Hepatocyte (in vitro differentiated cells): ENCODE measurements around the gene ACTR1A. TPM values are rescaled to one million over a fixed set of nuclear protein-coding genes. Genes with fewer than 3 reads are reported as not detected.
"Not testable (repeated sequence)": the region's sequence is repeated elsewhere in the genome, so short reads cannot be mapped to it uniquely, and the experiment has no call there.

Source experiments
- DNase-seq: peaks from one replicate; pipeline ENCODE4 v3.0.0-alpha.2; 2016; ENCODE audit warnings: low spot score
- H2AFZ ChIP-seq: fragments of 200-600 bp; sonication (generic); 2 replicates; pipeline ENCODE4 v1.6.0; 2016; ENCODE audit warnings: antibody characterized with exemption, mild to moderate bottlenecking
- H3K27ac ChIP-seq: fragments of 200-600 bp; sonication (generic); 2 replicates; pipeline ENCODE4 v1.5.1; 2016; ENCODE audit warnings: mild to moderate bottlenecking
- H3K27me3 ChIP-seq: fragments of 200-600 bp; sonication (generic); 2 replicates; pipeline ENCODE4 v1.6.1; 2016
- H3K36me3 ChIP-seq: fragments of 200-600 bp; sonication (generic); replicated peaks from 2 replicates; pipeline ENCODE4 v1.5.1; 2016; ENCODE audit warnings: low read depth; ENCODE audit not compliant: insufficient read depth
- H3K4me1 ChIP-seq: fragments of 200-600 bp; sonication (generic); 2 replicates; pipeline ENCODE4 v1.5.1; 2016; ENCODE audit warnings: mild to moderate bottlenecking, moderate library complexity; ENCODE audit not compliant: insufficient read depth
- H3K4me2 ChIP-seq: fragments of 200-600 bp; sonication (generic); 2 replicates; pipeline ENCODE4 v1.6.0; 2016
- H3K4me3 ChIP-seq: fragments of 200-600 bp; sonication (generic); 2 replicates; pipeline ENCODE4 v1.5.1; 2016; ENCODE audit warnings: mild to moderate bottlenecking
- H3K79me2 ChIP-seq: fragments of 200-600 bp; sonication (generic); 2 replicates; pipeline ENCODE4 v1.6.0; 2017; ENCODE audit warnings: mild to moderate bottlenecking
- H3K9me2 ChIP-seq: fragments of 200-600 bp; sonication (generic); replicated peaks from 2 replicates; pipeline ENCODE4 v1.6.0; 2017; ENCODE audit warnings: mild to moderate bottlenecking; ENCODE audit not compliant: insufficient read depth
- H3K9me3 ChIP-seq: fragments of 200-600 bp; sonication (generic); 2 replicates; pipeline ENCODE4 v1.5.1; 2016; ENCODE audit warnings: low read depth, mild to moderate bottlenecking
- H4K20me1 ChIP-seq: fragments of 200-600 bp; sonication (generic); 2 replicates; pipeline ENCODE4 v1.6.0; 2016; ENCODE audit warnings: mild to moderate bottlenecking; ENCODE audit not compliant: insufficient read depth, poor library complexity, severe bottlenecking
- CTCF ChIP-seq: fragments of 200-600 bp; sonication (generic); IDR thresholded peaks from 2 replicates; pipeline ENCODE4 v1.5.1; 2016; ENCODE audit warnings: antibody characterized with exemption, mild to moderate bottlenecking; ENCODE audit not compliant: poor library complexity
- EZH2 ChIP-seq: fragments of 200-600 bp; sonication (generic); IDR thresholded peaks from 2 replicates; pipeline ENCODE4 v1.6.1; 2016; ENCODE audit warnings: antibody characterized with exemption, mild to moderate bottlenecking, borderline replicate concordance
- EZH2phosphoT487 ChIP-seq: fragments of 200-600 bp; sonication (generic); IDR thresholded peaks from one replicate; pipeline ENCODE4 v1.6.1; 2018; ENCODE audit warnings: antibody characterized with exemption, mild to moderate bottlenecking, low read depth, moderate library complexity; ENCODE audit not compliant: unreplicated experiment, severe bottlenecking
- WGBS: methylation state at CpG from one replicate; pipeline ENCODE4 v1.1.6; 2016; ENCODE audit warnings: low lambda C conversion rate; ENCODE audit errors: missing lambda C conversion rate; 5-methylcytosine and 5-hydroxymethylcytosine counted together
- polyA plus RNA-seq: library from polyadenylated mRNA; unstranded; fragments of >200 nt; fragmentation: Nextera tagmentation; extraction: Ambion mirVana; gene quantifications from 2 replicates; pipeline ENCODE4 v1.2.1, GENCODE V29; 2016
- total RNA-seq: library from RNA; depleted of rRNA; stranded (reverse); fragments of >200 nt; gene quantifications from 2 replicates; pipeline ENCODE4 v1.2.3, GENCODE V29; 2014

ACTR1A gene
- total and polyA plus RNA-seq, 2 experiments from 2014 or later = 86.7 to 90.7 TPM

GRCh38 chr10:102458656-102459055 is 43.9 kb downstream of the ACTR1A start:
- Histone ChIP-seq H3K27ac (peak overlapping the region; percentile 86), H3K27me3 (no peaks in the 10 kb centered on the region), H3K9me2 (no peaks in the 10 kb centered on the region), H3K79me2 (peaks cover 4% of the 10 kb centered on the region), H3K4me1 (peaks cover 39% of the 10 kb centered on the region), H4K20me1 (no peaks in the 10 kb centered on the region), H3K4me3 (no peak overlapping the region), H3K9me3 (no peaks in the 10 kb centered on the region), H3K4me2 (no peak overlapping the region), H2AFZ (no peak overlapping the region), H3K36me3 (no peaks in the 10 kb centered on the region)
- DNase-seq = no peak
- WGBS = 71% methylated on average over 4 of the region's 4 CpGs
- no peak for TF ChIP-seq CTCF
- TF ChIP-seq EZH2phosphoT487 = no peak

GRCh38 chr10:102457591-102458150 is 44.8 kb downstream of the ACTR1A start:
- WGBS = 94% methylated on average over 9 of the region's 9 CpGs
- peaks cover 40% of the 10 kb centered on the region for H3K4me1 ChIP-seq
- H3K27ac ChIP-seq = peak overlapping the region; percentile 96

GRCh38 chr10:102455893-102456471 is 46.5 kb downstream of the ACTR1A start:
- Histone ChIP-seq H3K27me3 (no peaks in the 10 kb centered on the region), H3K9me2 (no peaks in the 10 kb centered on the region), H2AFZ (no peak overlapping the region), H3K4me1 (peaks cover 39% of the 10 kb centered on the region), H3K27ac (peak overlapping the region; percentile 96), H3K4me2 (peak overlapping the region; percentile 29), H3K4me3 (no peak overlapping the region), H3K36me3 (no peaks in the 10 kb centered on the region), H3K9me3 (no peaks in the 10 kb centered on the region), H3K79me2 (peaks cover 16% of the 10 kb centered on the region), H4K20me1 (no peaks in the 10 kb centered on the region)
- 39% methylated on average over 7 of the region's 7 CpGs for WGBS
- peak; percentile 86 for DNase-seq
- no peak for TF ChIP-seq CTCF
- no peak for TF ChIP-seq EZH2phosphoT487
- TF ChIP-seq EZH2 = no peak

More at GRCh38 chr10:102457591-102458150, 44.8 kb downstream of the ACTR1A start:
- Histone ChIP-seq H4K20me1 (no peaks in the 10 kb centered on the region), H3K4me3 (no peak overlapping the region), H3K4me2 (no peak overlapping the region), H3K36me3 (no peaks in the 10 kb centered on the region), H2AFZ (no peak overlapping the region), H3K9me2 (no peaks in the 10 kb centered on the region), H3K27me3 (no peaks in the 10 kb centered on the region), H3K9me3 (no peaks in the 10 kb centered on the region), H3K79me2 (peaks cover 4% of the 10 kb centered on the region)
- DNase-seq = no peak
- no peak for TF ChIP-seq CTCF
- TF ChIP-seq EZH2phosphoT487 = no peak
- no peak for TF ChIP-seq EZH2

- H3K27ac ChIP-seq = peak overlapping the region; percentile 96
- DNase-seq, H3K9me2 ChIP-seq, H4K20me1 ChIP-seq, H3K9me3 ChIP-seq, H3K4me2 ChIP-seq, H3K27me3 ChIP-seq, H2AFZ ChIP-seq, H3K36me3 ChIP-seq, H3K4me3 ChIP-seq: not testable (repeated sequence)
- peaks cover 39% of the 10 kb centered on the region for H3K4me1 ChIP-seq
- H3K79me2 ChIP-seq = peaks cover 16% of the 10 kb centered on the region
- WGBS = 34% methylated on average over 13 of the region's 13 CpGs
Measured at GRCh38 chr10:102454662-102455487, 47.6 kb downstream of the ACTR1A start.
